ENCODE data around the gene AKR7A3.
"Not testable (repeated sequence)": the region's sequence is repeated elsewhere in the genome, so short reads cannot be mapped to it uniquely, and the experiment has no call there.

Gene AKR7A3

GRCh38 chr1:19273844-19274531 is 14.6 kb downstream of the AKR7A3 start:
- not testable (repeated sequence) for H3K79me1 ChIP-seq (ENCODE audit: low read depth, low read length); H3K4me2 ChIP-seq (ENCODE audit: insufficient read depth, low read length, poor library complexity, severe bottlenecking); H3K9me3 ChIP-seq (replicated peaks in 1 of 2; ENCODE audit: control insufficient read depth in 2 of 2, insufficient read depth in 1 of 2, low read depth in 1 of 2, low read length in 2 of 2); H3K27me3 ChIP-seq (ENCODE audit: control insufficient read depth in 3 of 3, insufficient read depth in 3 of 3, low read depth in 1 of 3, low read length in 3 of 3); H4K8ac ChIP-seq (ENCODE audit: low read depth, low read length); H2BK12ac ChIP-seq (ENCODE audit: low read length); H2BK120ac ChIP-seq (ENCODE audit: low read depth, low read length); H4K91ac ChIP-seq (ENCODE audit: low read depth, low read length, poor library complexity); H3K14ac ChIP-seq (ENCODE audit: low read length); H3K23ac ChIP-seq (ENCODE audit: low read depth, low read length, poor library complexity); H3K4me1 ChIP-seq (ENCODE audit: control insufficient read depth in 2 of 2, insufficient read depth in 1 of 2, low read depth in 1 of 2, low read length in 2 of 2); H2BK5ac ChIP-seq (ENCODE audit: low read length); H2AFZ ChIP-seq (ENCODE audit: low read length); H2AK5ac ChIP-seq (ENCODE audit: low read depth, low read length); H3K18ac ChIP-seq (ENCODE audit: low read length); DNase-seq (ENCODE audit: low spot score); H2BK15ac ChIP-seq (ENCODE audit: low read length); H3K4ac ChIP-seq (ENCODE audit: low read length); H3K4me3 ChIP-seq (ENCODE audit: low read length in 2 of 2); H3K27ac ChIP-seq (replicated peaks; ENCODE audit: low read length); H3K36me3 ChIP-seq (replicated peaks in 1 of 2; ENCODE audit: control insufficient read depth in 2 of 2, insufficient read depth in 2 of 2, low read length in 2 of 2)
- no CpG with 5 or more reads among the region's 66 CpGs for WGBS, 2 donors (ENCODE audit: extremely low coverage in 2 of 2, insufficient read length in 2 of 2, insufficient replicate concordance in 1 of 2)
- peak overlapping the region; percentile 60 for H3K9ac ChIP-seq (ENCODE audit: low read depth, low read length, poor library complexity)

- Histone ChIP-seq H4K91ac (ENCODE audit: low read depth, low read length, poor library complexity) (no peak overlapping the region), H3K23ac (ENCODE audit: low read depth, low read length, poor library complexity) (peak overlapping the region; percentile 20), H2BK5ac (ENCODE audit: low read length) (no peak overlapping the region), H3K4ac (ENCODE audit: low read length) (no peak overlapping the region), H3K9me3 (replicated peaks in 1 of 2; ENCODE audit: control insufficient read depth in 2 of 2, insufficient read depth in 1 of 2, low read depth in 1 of 2, low read length in 2 of 2) (no peaks in the 10 kb centered on the region), H3K14ac (ENCODE audit: low read length) (no peak overlapping the region), H3K27ac (replicated peaks; ENCODE audit: low read length) (no peak overlapping the region), H3K79me1 (ENCODE audit: low read depth, low read length) (no peaks in the 10 kb centered on the region), H3K27me3 (ENCODE audit: control insufficient read depth in 3 of 3, insufficient read depth in 3 of 3, low read depth in 1 of 3, low read length in 3 of 3) (no peaks in the 10 kb centered on the region), H2BK12ac (ENCODE audit: low read length) (no peak overlapping the region), H2BK120ac (ENCODE audit: low read depth, low read length) (no peak overlapping the region), H3K36me3 (replicated peaks in 1 of 2; ENCODE audit: control insufficient read depth in 2 of 2, insufficient read depth in 2 of 2, low read length in 2 of 2) (no peaks in the 10 kb centered on the region), H3K4me2 (ENCODE audit: insufficient read depth, low read length, poor library complexity, severe bottlenecking) (no peak overlapping the region), H3K4me3 (ENCODE audit: low read length in 2 of 2) (peak overlapping the region in 1 of 2 donors; percentile 60), H2AFZ (ENCODE audit: low read length) (no peak overlapping the region), H2AK5ac (ENCODE audit: low read depth, low read length) (no peak overlapping the region), H3K18ac (ENCODE audit: low read length) (no peak overlapping the region), H4K8ac (ENCODE audit: low read depth, low read length) (no peak overlapping the region), H2BK15ac (ENCODE audit: low read length) (no peak overlapping the region), H3K4me1 (ENCODE audit: control insufficient read depth in 2 of 2, insufficient read depth in 1 of 2, low read depth in 1 of 2, low read length in 2 of 2) (no peaks in the 10 kb centered on the region), H3K9ac (ENCODE audit: low read depth, low read length, poor library complexity) (peak overlapping the region; percentile 60)
- no peak for DNase-seq (ENCODE audit: low spot score)
- no CpG with 5 or more reads among the region's 22 CpGs for WGBS, 2 donors (ENCODE audit: extremely low coverage in 2 of 2, insufficient read length in 2 of 2, insufficient replicate concordance in 1 of 2)
These were observed 15.3 kb downstream of the AKR7A3 start for GRCh38 chr1:19273106-19273843.

GRCh38 chr1:19272064-19272463 is 16.5 kb downstream of the AKR7A3 start:
- Histone ChIP-seq H3K9ac (ENCODE audit: low read depth, low read length, poor library complexity) (no peak overlapping the region), H3K36me3 (replicated peaks in 1 of 2; ENCODE audit: control insufficient read depth in 2 of 2, insufficient read depth in 2 of 2, low read length in 2 of 2) (no peaks in the 10 kb centered on the region), H3K4ac (ENCODE audit: low read length) (no peak overlapping the region), H3K4me2 (ENCODE audit: insufficient read depth, low read length, poor library complexity, severe bottlenecking) (no peak overlapping the region), H4K91ac (ENCODE audit: low read depth, low read length, poor library complexity) (no peak overlapping the region), H2BK120ac (ENCODE audit: low read depth, low read length) (no peak overlapping the region), H3K79me1 (ENCODE audit: low read depth, low read length) (no peaks in the 10 kb centered on the region), H2AFZ (ENCODE audit: low read length) (no peak overlapping the region), H3K23ac (ENCODE audit: low read depth, low read length, poor library complexity) (no peak overlapping the region), H3K4me1 (ENCODE audit: control insufficient read depth in 2 of 2, insufficient read depth in 1 of 2, low read depth in 1 of 2, low read length in 2 of 2) (no peaks in the 10 kb centered on the region), H2BK5ac (ENCODE audit: low read length) (no peak overlapping the region), H3K4me3 (ENCODE audit: low read length in 2 of 2) (no peak overlapping the region), H3K27ac (replicated peaks; ENCODE audit: low read length) (no peak overlapping the region), H2BK15ac (ENCODE audit: low read length) (no peak overlapping the region), H3K27me3 (ENCODE audit: control insufficient read depth in 3 of 3, insufficient read depth in 3 of 3, low read depth in 1 of 3, low read length in 3 of 3) (no peaks in the 10 kb centered on the region), H3K14ac (ENCODE audit: low read length) (no peak overlapping the region), H2AK5ac (ENCODE audit: low read depth, low read length) (no peak overlapping the region), H2BK12ac (ENCODE audit: low read length) (no peak overlapping the region), H3K9me3 (replicated peaks in 1 of 2; ENCODE audit: control insufficient read depth in 2 of 2, insufficient read depth in 1 of 2, low read depth in 1 of 2, low read length in 2 of 2) (no peaks in the 10 kb centered on the region), H4K8ac (ENCODE audit: low read depth, low read length) (no peak overlapping the region), H3K18ac (ENCODE audit: low read length) (no peak overlapping the region)
- DNase-seq (ENCODE audit: low spot score) = no peak

- H3K27me3 ChIP-seq (ENCODE audit: control insufficient read depth in 3 of 3, insufficient read depth in 3 of 3, low read depth in 1 of 3, low read length in 3 of 3); H4K8ac ChIP-seq (ENCODE audit: low read depth, low read length); H3K4me1 ChIP-seq (ENCODE audit: control insufficient read depth in 2 of 2, insufficient read depth in 1 of 2, low read depth in 1 of 2, low read length in 2 of 2); H2BK12ac ChIP-seq (ENCODE audit: low read length); H2BK15ac ChIP-seq (ENCODE audit: low read length); H4K91ac ChIP-seq (ENCODE audit: low read depth, low read length, poor library complexity); H3K9ac ChIP-seq (ENCODE audit: low read depth, low read length, poor library complexity); H3K4me2 ChIP-seq (ENCODE audit: insufficient read depth, low read length, poor library complexity, severe bottlenecking); H2BK120ac ChIP-seq (ENCODE audit: low read depth, low read length); H3K36me3 ChIP-seq (replicated peaks in 1 of 2; ENCODE audit: control insufficient read depth in 2 of 2, insufficient read depth in 2 of 2, low read length in 2 of 2); H2AFZ ChIP-seq (ENCODE audit: low read length); H3K23ac ChIP-seq (ENCODE audit: low read depth, low read length, poor library complexity); H3K4ac ChIP-seq (ENCODE audit: low read length); H3K4me3 ChIP-seq (ENCODE audit: low read length in 2 of 2); H3K9me3 ChIP-seq (replicated peaks in 1 of 2; ENCODE audit: control insufficient read depth in 2 of 2, insufficient read depth in 1 of 2, low read depth in 1 of 2, low read length in 2 of 2); H2AK5ac ChIP-seq (ENCODE audit: low read depth, low read length); H3K27ac ChIP-seq (replicated peaks; ENCODE audit: low read length); H2BK5ac ChIP-seq (ENCODE audit: low read length); H3K18ac ChIP-seq (ENCODE audit: low read length); H3K79me1 ChIP-seq (ENCODE audit: low read depth, low read length); DNase-seq (ENCODE audit: low spot score); H3K14ac ChIP-seq (ENCODE audit: low read length): not testable (repeated sequence)
- no CpG with 5 or more reads among the region's 6 CpGs for WGBS, 2 donors (ENCODE audit: extremely low coverage in 2 of 2, insufficient read length in 2 of 2, insufficient replicate concordance in 1 of 2)
These were observed 18.2 kb downstream of the AKR7A3 start for GRCh38 chr1:19270343-19270730.
